GM18505 (cell line): ENCODE results near the gene PABPN1L.

Source experiments
- ATAC-seq: cut with Tn5 transposase; IDR thresholded peaks from one replicate; pipeline ENCODE4 v1.9.1; 2021; ENCODE audit not compliant: unreplicated experiment
- POLR2A ChIP-seq: IDR thresholded peaks from 4 replicates; pipeline ENCODE4 v1.6.1; 2011; ENCODE audit warnings: borderline replicate concordance; ENCODE audit not compliant: insufficient read depth, insufficient read length; ENCODE audit errors: extremely low read depth

Gene PABPN1L

GRCh38 chr16:88876942-88877526 is 10.6 kb upstream of the PABPN1L start:
- ATAC-seq: no peak
- TF ChIP-seq POLR2A: no peak

GRCh38 chr16:88875703-88876234 is 9.3 kb upstream of the PABPN1L start:
- no peak for TF ChIP-seq POLR2A
- ATAC-seq: no peak

GRCh38 chr16:88874938-88875599 is 8.6 kb upstream of the PABPN1L start:
- no peak for ATAC-seq
- TF ChIP-seq POLR2A: no peak

DNA sequence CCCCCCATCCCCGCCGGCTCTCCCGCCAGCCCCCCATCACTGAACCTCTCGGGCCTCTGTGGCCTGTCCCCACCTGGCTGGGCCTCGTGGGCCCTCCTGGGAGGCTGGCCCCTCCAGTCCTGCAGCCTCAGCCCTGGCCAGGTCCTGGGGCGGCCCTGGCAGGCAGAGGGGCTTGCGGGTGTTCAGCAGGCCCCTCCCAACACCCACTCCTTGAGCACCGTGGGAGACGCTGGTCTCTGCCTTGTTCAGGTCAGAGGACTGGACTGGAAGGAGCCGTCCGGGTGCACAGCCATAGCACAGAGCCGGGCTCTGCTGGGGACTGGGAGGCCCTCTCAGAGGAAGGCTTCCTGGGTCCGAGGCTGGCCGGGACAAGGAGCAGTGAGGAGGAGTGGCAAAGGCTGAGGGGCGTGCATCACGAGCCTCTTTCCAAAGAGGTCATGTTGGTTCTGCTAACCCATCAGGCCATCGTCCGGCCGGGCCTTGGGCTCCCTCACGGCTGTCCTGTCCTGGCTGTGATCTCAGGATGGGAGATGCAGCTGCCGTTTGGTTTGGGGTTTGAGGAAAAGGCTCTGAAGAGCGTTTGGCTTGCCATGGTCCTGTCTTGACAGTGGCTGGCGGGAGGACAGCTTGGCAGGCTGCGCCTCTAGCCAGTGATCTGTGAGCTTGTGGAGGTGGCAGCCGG is 6.3 kb upstream of the PABPN1L start:
- no peak for TF ChIP-seq POLR2A
- ATAC-seq: no peak

DNA sequence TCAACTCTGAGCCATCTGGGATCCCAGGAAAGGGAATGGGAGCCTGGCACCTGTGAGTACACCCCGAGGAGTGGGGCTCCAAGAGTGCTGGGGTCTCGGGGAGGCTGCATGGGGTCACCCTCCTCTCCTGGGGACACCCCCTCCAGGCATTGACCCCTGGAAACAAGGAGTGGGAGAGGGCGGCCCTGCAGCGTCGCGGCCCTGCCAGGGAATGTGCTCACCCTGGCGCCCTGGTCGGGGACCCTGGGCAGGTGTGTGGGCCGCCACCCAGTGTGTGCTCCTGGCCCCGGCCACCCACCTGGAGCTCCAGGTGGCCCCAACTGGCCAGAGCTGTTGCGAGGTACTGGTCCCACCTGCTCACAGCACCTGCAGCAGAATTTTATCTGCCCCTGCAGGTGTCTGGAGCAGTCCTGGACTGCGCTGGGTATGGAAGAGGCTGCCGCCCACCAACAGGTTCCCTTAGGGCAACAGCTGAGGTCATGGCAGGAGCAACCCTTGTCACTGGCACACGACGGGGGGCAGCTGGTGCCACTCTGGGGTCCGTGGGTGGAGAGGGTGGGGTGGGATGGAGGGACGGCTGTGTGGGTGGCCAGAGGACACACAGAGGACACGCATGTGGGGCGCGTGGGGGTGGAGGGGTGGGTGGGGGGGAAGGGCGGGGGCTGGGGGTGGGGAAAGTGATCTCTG is 5.4 kb upstream of the PABPN1L start:
- no peak for ATAC-seq
- TF ChIP-seq POLR2A: no peak

GRCh38 chr16:88871349-88871702 is 4.9 kb upstream of the PABPN1L start:
- ATAC-seq: no peak
- no peak for TF ChIP-seq POLR2A

GRCh38 chr16:88870608-88871348 is 4.3 kb upstream of the PABPN1L start:
- no peak for ATAC-seq
- no peak for TF ChIP-seq POLR2A

GRCh38 chr16:88869673-88869980 is 3.2 kb upstream of the PABPN1L start:
- TF ChIP-seq POLR2A: no peak
- no peak for ATAC-seq

DNA sequence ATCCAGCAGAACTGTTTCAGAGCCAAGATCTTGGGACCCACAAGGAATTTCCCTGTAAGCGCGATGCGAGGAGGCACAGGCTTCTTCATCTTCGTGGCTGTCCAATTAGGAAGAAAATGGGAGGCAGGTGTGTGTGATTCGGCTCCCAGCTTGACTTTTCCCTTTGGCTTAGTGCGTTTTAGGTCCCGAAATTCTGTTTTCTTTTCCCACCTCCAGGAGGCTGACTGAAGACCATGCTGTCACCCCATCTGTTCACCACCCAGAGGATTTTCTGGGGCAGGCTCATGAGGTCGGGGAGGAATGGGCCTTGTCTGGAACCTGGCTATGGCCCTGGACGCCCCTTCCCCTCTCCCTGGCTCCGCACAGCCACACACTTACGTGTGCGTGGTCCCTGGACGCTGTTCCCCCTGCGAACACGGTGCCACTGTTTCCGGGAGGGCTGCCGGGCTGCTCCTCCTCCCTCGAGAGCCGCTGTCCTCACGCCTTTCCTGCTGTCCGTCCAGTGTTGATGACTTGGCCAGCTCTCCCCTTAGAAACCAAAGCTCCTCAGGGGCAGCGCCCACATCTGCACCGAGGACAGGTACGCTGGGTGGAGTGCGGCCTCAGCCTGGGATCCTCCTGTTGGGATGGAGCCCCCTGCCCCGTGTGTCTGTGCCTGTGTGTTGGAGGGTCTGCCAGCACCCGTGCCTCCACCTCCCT is 2.7 kb upstream of the PABPN1L start:
- ATAC-seq: no peak
- TF ChIP-seq POLR2A: no peak

GRCh38 chr16:88867581-88868246 is 1.3 kb upstream of the PABPN1L start:
- TF ChIP-seq POLR2A: no peak
- ATAC-seq: no peak

DNA sequence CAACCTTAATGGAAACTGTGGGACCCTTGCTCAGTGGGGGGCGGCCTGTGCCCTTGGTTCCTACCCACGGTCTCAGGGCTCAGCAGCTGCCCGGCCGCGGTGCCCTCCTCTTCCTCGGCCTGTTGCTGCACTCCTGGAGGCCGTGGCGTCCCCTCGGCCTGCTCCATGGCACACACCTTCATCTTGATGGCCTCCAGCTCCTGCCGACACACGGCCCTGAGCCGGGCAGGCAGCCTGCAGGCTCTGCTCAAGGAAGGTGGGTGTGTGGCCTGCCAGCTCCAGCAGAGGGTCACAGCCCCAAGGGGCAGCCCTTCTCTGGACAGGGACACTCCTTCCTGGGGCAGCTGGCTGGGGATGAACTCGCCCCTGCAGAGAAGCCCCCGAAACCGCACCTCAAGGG is 718 bp downstream of the PABPN1L start:
- ATAC-seq: no peak
- TF ChIP-seq POLR2A: no peak

GRCh38 chr16:88865310-88865709 is 1.1 kb downstream of the PABPN1L start:
- ATAC-seq: no peak
- no peak for TF ChIP-seq POLR2A
